ENCODE measurements around the gene AOAH.

The AOAH gene

DNA sequence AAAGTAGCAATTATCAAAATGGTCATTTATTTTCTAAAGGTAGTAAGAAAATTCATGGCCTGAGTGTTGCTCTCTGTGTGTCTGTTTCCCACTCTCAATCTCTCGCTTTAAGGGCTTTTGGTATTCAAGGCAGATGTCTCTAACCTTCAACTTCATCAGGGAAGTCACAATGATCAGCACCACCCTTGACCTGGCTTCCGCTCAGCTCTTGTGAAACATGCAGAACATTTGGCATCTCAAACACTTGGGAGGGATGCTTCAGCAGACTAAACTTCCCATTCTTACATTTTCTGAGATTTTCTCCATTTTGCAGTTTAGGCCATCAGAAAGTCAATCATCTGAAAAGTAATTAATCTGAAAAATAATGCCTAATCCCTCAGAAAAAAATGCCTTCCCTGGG is 129.8 kb downstream of the AOAH start:
- no peak for ATAC-seq
- TF ChIP-seq OSR1 (CRISPR knock-in tag; IDR thresholded peaks at IDR 0.05), result no peak

DNA sequence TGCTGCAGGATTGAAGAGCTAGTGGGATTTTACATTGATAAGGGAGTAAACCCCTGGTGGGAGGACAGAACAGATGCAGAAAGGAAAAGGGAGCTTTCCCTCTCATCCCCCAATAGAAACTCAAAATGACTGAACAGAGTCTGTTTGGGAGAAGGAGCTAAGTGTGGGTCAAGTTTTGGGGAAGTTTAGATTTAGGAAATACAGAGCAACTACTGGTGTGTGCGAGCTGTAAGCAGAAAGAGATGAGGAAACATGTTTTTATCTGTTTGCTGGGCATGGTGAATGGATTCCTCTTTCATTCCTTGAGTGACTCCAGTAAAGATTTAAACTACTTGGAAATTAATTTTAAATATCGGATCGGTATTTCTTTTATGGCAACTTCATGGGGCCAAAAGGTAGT is 132.7 kb downstream of the AOAH start:
- ATAC-seq, result no peak
- TF ChIP-seq, protein P1, sequence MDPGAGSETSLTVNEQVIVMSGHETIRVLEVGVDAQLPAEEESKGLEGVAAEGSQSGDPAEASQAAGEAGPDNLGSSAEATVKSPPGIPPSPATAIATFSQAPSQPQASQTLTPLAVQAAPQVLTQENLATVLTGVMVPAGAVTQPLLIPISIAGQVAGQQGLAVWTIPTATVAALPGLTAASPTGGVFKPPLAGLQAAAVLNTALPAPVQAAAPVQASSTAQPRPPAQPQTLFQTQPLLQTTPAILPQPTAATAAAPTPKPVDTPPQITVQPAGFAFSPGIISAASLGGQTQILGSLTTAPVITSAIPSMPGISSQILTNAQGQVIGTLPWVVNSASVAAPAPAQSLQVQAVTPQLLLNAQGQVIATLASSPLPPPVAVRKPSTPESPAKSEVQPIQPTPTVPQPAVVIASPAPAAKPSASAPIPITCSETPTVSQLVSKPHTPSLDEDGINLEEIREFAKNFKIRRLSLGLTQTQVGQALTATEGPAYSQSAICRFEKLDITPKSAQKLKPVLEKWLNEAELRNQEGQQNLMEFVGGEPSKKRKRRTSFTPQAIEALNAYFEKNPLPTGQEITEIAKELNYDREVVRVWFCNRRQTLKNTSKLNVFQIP (CRISPR knock-in tag; IDR thresholded peaks at IDR 0.05; ENCODE audit: borderline replicate concordance, low read depth), result no peak
- TF ChIP-seq, protein P2, sequence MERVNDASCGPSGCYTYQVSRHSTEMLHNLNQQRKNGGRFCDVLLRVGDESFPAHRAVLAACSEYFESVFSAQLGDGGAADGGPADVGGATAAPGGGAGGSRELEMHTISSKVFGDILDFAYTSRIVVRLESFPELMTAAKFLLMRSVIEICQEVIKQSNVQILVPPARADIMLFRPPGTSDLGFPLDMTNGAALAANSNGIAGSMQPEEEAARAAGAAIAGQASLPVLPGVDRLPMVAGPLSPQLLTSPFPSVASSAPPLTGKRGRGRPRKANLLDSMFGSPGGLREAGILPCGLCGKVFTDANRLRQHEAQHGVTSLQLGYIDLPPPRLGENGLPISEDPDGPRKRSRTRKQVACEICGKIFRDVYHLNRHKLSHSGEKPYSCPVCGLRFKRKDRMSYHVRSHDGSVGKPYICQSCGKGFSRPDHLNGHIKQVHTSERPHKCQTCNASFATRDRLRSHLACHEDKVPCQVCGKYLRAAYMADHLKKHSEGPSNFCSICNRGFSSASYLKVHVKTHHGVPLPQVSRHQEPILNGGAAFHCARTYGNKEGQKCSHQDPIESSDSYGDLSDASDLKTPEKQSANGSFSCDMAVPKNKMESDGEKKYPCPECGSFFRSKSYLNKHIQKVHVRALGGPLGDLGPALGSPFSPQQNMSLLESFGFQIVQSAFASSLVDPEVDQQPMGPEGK (CRISPR knock-in tag; IDR thresholded peaks at IDR 0.05; ENCODE audit: borderline replicate concordance), result no peak
- TF ChIP-seq ZC3H10 (CRISPR knock-in tag; IDR thresholded peaks at IDR 0.05) (no peak), ZNF8 (CRISPR knock-in tag; IDR thresholded peaks at IDR 0.05) (no peak)
- TF ChIP-seq, protein P3, sequence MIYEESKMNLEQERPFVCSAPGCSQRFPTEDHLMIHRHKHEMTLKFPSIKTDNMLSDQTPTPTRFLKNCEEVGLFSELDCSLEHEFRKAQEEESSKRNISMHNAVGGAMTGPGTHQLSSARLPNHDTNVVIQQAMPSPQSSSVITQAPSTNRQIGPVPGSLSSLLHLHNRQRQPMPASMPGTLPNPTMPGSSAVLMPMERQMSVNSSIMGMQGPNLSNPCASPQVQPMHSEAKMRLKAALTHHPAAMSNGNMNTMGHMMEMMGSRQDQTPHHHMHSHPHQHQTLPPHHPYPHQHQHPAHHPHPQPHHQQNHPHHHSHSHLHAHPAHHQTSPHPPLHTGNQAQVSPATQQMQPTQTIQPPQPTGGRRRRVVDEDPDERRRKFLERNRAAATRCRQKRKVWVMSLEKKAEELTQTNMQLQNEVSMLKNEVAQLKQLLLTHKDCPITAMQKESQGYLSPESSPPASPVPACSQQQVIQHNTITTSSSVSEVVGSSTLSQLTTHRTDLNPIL (CRISPR knock-in tag; IDR thresholded peaks at IDR 0.05; ENCODE audit: low read depth), result no peak
- TF ChIP-seq, protein P4, sequence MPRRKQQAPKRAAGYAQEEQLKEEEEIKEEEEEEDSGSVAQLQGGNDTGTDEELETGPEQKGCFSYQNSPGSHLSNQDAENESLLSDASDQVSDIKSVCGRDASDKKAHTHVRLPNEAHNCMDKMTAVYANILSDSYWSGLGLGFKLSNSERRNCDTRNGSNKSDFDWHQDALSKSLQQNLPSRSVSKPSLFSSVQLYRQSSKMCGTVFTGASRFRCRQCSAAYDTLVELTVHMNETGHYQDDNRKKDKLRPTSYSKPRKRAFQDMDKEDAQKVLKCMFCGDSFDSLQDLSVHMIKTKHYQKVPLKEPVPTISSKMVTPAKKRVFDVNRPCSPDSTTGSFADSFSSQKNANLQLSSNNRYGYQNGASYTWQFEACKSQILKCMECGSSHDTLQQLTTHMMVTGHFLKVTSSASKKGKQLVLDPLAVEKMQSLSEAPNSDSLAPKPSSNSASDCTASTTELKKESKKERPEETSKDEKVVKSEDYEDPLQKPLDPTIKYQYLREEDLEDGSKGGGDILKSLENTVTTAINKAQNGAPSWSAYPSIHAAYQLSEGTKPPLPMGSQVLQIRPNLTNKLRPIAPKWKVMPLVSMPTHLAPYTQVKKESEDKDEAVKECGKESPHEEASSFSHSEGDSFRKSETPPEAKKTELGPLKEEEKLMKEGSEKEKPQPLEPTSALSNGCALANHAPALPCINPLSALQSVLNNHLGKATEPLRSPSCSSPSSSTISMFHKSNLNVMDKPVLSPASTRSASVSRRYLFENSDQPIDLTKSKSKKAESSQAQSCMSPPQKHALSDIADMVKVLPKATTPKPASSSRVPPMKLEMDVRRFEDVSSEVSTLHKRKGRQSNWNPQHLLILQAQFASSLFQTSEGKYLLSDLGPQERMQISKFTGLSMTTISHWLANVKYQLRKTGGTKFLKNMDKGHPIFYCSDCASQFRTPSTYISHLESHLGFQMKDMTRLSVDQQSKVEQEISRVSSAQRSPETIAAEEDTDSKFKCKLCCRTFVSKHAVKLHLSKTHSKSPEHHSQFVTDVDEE (CRISPR knock-in tag; IDR thresholded peaks at IDR 0.05), result no peak

DNA sequence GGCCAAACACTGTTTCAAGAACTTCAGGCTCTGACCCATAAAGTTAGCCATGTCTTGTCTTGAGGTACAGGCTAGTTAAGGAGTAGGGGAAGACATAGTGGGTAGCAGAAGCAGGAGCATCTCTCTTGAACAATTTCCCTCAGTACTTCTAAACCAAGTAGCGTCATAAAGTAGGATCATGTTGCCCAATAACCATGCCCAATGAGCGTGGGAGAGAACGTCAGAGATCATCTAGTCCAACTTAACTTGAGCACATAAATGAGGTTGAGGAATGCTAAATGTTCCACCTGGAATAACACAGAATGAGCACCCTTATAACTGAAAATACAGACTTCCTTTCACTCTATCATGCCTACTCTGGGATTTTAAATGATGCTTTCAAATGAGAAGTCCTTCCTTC is 134.9 kb downstream of the AOAH start:
- no peak for ATAC-seq
- TF ChIP-seq, protein P2 (CRISPR knock-in tag; IDR thresholded peaks at IDR 0.05; ENCODE audit: borderline replicate concordance), result no peak
- TF ChIP-seq ISL1 (CRISPR knock-in tag; IDR thresholded peaks at IDR 0.05), result no peak
- no peak for TF ChIP-seq ARNTL (CRISPR knock-in tag; IDR thresholded peaks at IDR 0.05; ENCODE audit: borderline replicate concordance, low read depth)
- no peak for TF ChIP-seq RARB (CRISPR knock-in tag; IDR thresholded peaks at IDR 0.05)
- no peak for TF ChIP-seq ZC3H10 (CRISPR knock-in tag; IDR thresholded peaks at IDR 0.05)
- TF ChIP-seq, protein P3 (CRISPR knock-in tag; IDR thresholded peaks at IDR 0.05; ENCODE audit: low read depth), result no peak
- TF ChIP-seq GLIS3 (CRISPR knock-in tag; IDR thresholded peaks at IDR 0.05), result no peak
- TF ChIP-seq OSR1 (CRISPR knock-in tag; IDR thresholded peaks at IDR 0.05), result no peak
- no peak for TF ChIP-seq ZNF70 (CRISPR knock-in tag; IDR thresholded peaks at IDR 0.05)
- no peak for TF ChIP-seq ZFP3 (CRISPR knock-in tag; IDR thresholded peaks at IDR 0.05)
- no peak for TF ChIP-seq ESRRG (CRISPR knock-in tag; IDR thresholded peaks at IDR 0.05)
- TF ChIP-seq, protein P4 (CRISPR knock-in tag; IDR thresholded peaks at IDR 0.05), result no peak
- no peak for TF ChIP-seq BACH2 (CRISPR knock-in tag; IDR thresholded peaks at IDR 0.05; ENCODE audit: borderline replicate concordance)
- TF ChIP-seq PPARA (CRISPR knock-in tag; IDR thresholded peaks at IDR 0.05; ENCODE audit: borderline replicate concordance), result no peak
- no peak for TF ChIP-seq TOX (CRISPR knock-in tag; IDR thresholded peaks at IDR 0.05; ENCODE audit: borderline replicate concordance)
- TF ChIP-seq CSDC2 (CRISPR knock-in tag; IDR thresholded peaks at IDR 0.05), result no peak
- TF ChIP-seq ZFP30 (CRISPR knock-in tag; IDR thresholded peaks at IDR 0.05), result no peak
- no peak for TF ChIP-seq SNAI2 (CRISPR knock-in tag; IDR thresholded peaks at IDR 0.05)

Measured in SK-N-SH treated with all-trans-retinoic acid at 6 μM for 48 hours (cell line).